WTC11 (cell line): ENCODE measurements around the gene CADM4. TPM values are rescaled to one million over a fixed set of nuclear protein-coding genes. Genes with fewer than 3 reads are reported as not detected.

Source experiments
- ATAC-seq: fragments of 200-7000 bp; cut with Tn5 transposase; 2 replicates; pipeline ENCODE4 v1.10.0; 2021; ENCODE audit warnings: mild to moderate bottlenecking, moderate library complexity
- CTCF ChIA-PET: fragments of 300-600 bp; sonication (Branson Sonifier 250); formaldehyde crosslinking; loops from one replicate; lab custom pipeline; 2021; ENCODE audit warnings: antibody characterized with exemption; lab: Charles Lee
- POLR2A ChIA-PET: fragments of 350-600 bp; sonication (Branson Sonifier 250); formaldehyde crosslinking; loops from one replicate; lab custom pipeline; 2021; ENCODE audit warnings: antibody characterized with exemption; lab: Charles Lee
- DNase-seq: peaks from one replicate; pipeline ENCODE4 v3.0.0; 2021; ENCODE audit warnings: low spot score
- H3K27ac Mint-ChIP-seq: 2 replicates; pipeline ENCODE4 v1.8.0; 2021; ENCODE audit warnings: mixed read lengths
- H3K27me3 Mint-ChIP-seq: 2 replicates; pipeline ENCODE4 v1.8.0; 2021; ENCODE audit warnings: low read depth, mild to moderate bottlenecking, moderate library complexity, mixed read lengths
- H3K36me3 Mint-ChIP-seq: 2 replicates; pipeline ENCODE4 v1.8.0; 2021; ENCODE audit warnings: mixed read lengths
- H3K4me1 Mint-ChIP-seq: 2 replicates; pipeline ENCODE4 v1.8.0; 2022; ENCODE audit warnings: mixed read lengths
- H3K4me3 Mint-ChIP-seq: 2 replicates; pipeline ENCODE4 v1.8.0; 2021; ENCODE audit warnings: mild to moderate bottlenecking, moderate library complexity, mixed read lengths
- H3K9me3 Mint-ChIP-seq: 2 replicates; pipeline ENCODE4 v1.8.0; 2021; ENCODE audit warnings: mixed read lengths
- ATF1 ChIP-seq: sonication (generic); formaldehyde crosslinking; IDR thresholded peaks from 2 replicates; pipeline ENCODE4 v1.8.1; 2023; ENCODE audit warnings: mild to moderate bottlenecking, moderate library complexity, missing genetic modification reagents
- CBFB ChIP-seq: sonication (generic); formaldehyde crosslinking; IDR thresholded peaks from 2 replicates; pipeline ENCODE4 v1.8.1; 2022; ENCODE audit warnings: mild to moderate bottlenecking, low read depth, missing genetic modification reagents
- E2F5 ChIP-seq: sonication (generic); formaldehyde crosslinking; IDR thresholded peaks from 2 replicates; pipeline ENCODE4 v1.8.1; 2022; ENCODE audit warnings: mild to moderate bottlenecking, moderate library complexity, missing genetic modification reagents
- ESRRA ChIP-seq: sonication (generic); formaldehyde crosslinking; IDR thresholded peaks from 2 replicates; pipeline ENCODE4 v1.8.1; 2022; ENCODE audit warnings: mild to moderate bottlenecking, missing genetic modification reagents, borderline replicate concordance
- FOXJ3 ChIP-seq: sonication (generic); formaldehyde crosslinking; IDR thresholded peaks from 2 replicates; pipeline ENCODE4 v1.9.0; 2021; ENCODE audit warnings: missing genetic modification reagents, mild to moderate bottlenecking, borderline replicate concordance
- NFE2L1 ChIP-seq: sonication (generic); formaldehyde crosslinking; IDR thresholded peaks from 2 replicates; pipeline ENCODE4 v1.8.1; 2023; ENCODE audit warnings: missing genetic modification reagents
- NFYB ChIP-seq: sonication (generic); formaldehyde crosslinking; conservative IDR thresholded peaks from 2 replicates; pipeline ENCODE4 v1.8.0; 2022; ENCODE audit warnings: low read depth, missing genetic modification reagents
- RELA ChIP-seq: sonication (generic); formaldehyde crosslinking; IDR thresholded peaks from 2 replicates; pipeline ENCODE4 v1.8.1; 2022; ENCODE audit warnings: missing genetic modification reagents, mild to moderate bottlenecking, borderline replicate concordance
- TEAD1 ChIP-seq: sonication (generic); formaldehyde crosslinking; IDR thresholded peaks from 2 replicates; pipeline ENCODE4 v1.8.0; 2022; ENCODE audit warnings: mild to moderate bottlenecking, missing genetic modification reagents
- TP53 ChIP-seq: sonication (generic); formaldehyde crosslinking; IDR thresholded peaks from 2 replicates; pipeline ENCODE4 v1.8.1; 2023; ENCODE audit warnings: mild to moderate bottlenecking, missing genetic modification reagents
- ZNF219 ChIP-seq: sonication (generic); formaldehyde crosslinking; IDR thresholded peaks from 2 replicates; pipeline ENCODE4 v1.8.0; 2023; ENCODE audit warnings: missing genetic modification reagents, mild to moderate bottlenecking, borderline replicate concordance
- total RNA-seq: library from RNA; stranded (reverse); gene quantifications from 3 replicates; pipeline ENCODE4 v1.2.3, GENCODE V29; 2021
- TF ChIP-seq, protein P1 (sequence below): fragments of 200-600 bp; IDR thresholded peaks from 2 replicates; pipeline ENCODE4 v1.8.0; 2022; ENCODE audit warnings: antibody characterized with exemption
- TF ChIP-seq, protein P2 (sequence below): fragments of 250-450 bp; sonication (Bioruptor Pico); IDR thresholded peaks from 2 replicates; pipeline ENCODE4 v1.9.0; 2021; ENCODE audit warnings: moderate library complexity, mild to moderate bottlenecking, inconsistent platforms, borderline replicate concordance
- TF ChIP-seq, protein P3 (sequence below): sonication (generic); formaldehyde crosslinking; IDR thresholded peaks from 2 replicates; pipeline ENCODE4 v1.8.1; 2023; ENCODE audit warnings: mild to moderate bottlenecking, moderate library complexity, missing genetic modification reagents
- TF ChIP-seq, protein P4 (sequence below): sonication (generic); formaldehyde crosslinking; IDR thresholded peaks from 2 replicates; pipeline ENCODE4 v1.8.0; 2022; ENCODE audit warnings: mild to moderate bottlenecking, missing genetic modification reagents
- TF ChIP-seq, protein P5 (sequence below): sonication (generic); formaldehyde crosslinking; IDR thresholded peaks from 2 replicates; pipeline ENCODE4 v1.8.1; 2022; ENCODE audit warnings: low read depth, missing genetic modification reagents, borderline replicate concordance
- TF ChIP-seq, protein P6 (sequence below): fragments of 250-450 bp; sonication (Bioruptor Pico); IDR thresholded peaks from 2 replicates; pipeline ENCODE4 v1.9.0; 2021; ENCODE audit warnings: mild to moderate bottlenecking

CADM4 gene
- total RNA-seq, 1 experiment from 2014 or later = 13.3 TPM

GRCh38 chr19:43648633-43649032 is 9.0 kb upstream of the CADM4 start:
- no peak for DNase-seq
- no peak overlapping the region for H3K4me3 Mint-ChIP-seq
- peaks cover 21% of the 10 kb centered on the region for H3K9me3 Mint-ChIP-seq
- CTCF ChIA-PET = interaction anchor here (1.0 kb wide), 1 partner anchor 10 kb away, joined by 3 read pairs; no protein-coding TSS in a partner anchor
- H3K4me1 Mint-ChIP-seq = peaks cover 2% of the 10 kb centered on the region; the same call in 1 of the 2 replicates
- no peak for ATAC-seq
- POLR2A ChIA-PET = no interaction called here
- no peak overlapping the region; the same call in 1 of the 2 replicates for H3K27ac Mint-ChIP-seq
- peaks cover 40% of the 10 kb centered on the region for H3K36me3 Mint-ChIP-seq
- peaks cover 21% of the 10 kb centered on the region for H3K27me3 Mint-ChIP-seq
- TF ChIP-seq, protein P1, sequence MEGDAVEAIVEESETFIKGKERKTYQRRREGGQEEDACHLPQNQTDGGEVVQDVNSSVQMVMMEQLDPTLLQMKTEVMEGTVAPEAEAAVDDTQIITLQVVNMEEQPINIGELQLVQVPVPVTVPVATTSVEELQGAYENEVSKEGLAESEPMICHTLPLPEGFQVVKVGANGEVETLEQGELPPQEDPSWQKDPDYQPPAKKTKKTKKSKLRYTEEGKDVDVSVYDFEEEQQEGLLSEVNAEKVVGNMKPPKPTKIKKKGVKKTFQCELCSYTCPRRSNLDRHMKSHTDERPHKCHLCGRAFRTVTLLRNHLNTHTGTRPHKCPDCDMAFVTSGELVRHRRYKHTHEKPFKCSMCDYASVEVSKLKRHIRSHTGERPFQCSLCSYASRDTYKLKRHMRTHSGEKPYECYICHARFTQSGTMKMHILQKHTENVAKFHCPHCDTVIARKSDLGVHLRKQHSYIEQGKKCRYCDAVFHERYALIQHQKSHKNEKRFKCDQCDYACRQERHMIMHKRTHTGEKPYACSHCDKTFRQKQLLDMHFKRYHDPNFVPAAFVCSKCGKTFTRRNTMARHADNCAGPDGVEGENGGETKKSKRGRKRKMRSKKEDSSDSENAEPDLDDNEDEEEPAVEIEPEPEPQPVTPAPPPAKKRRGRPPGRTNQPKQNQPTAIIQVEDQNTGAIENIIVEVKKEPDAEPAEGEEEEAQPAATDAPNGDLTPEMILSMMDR = no peak
- TF ChIP-seq ATF1 = no peak
- TF ChIP-seq, all 79 proteins: peak for 0

DNA sequence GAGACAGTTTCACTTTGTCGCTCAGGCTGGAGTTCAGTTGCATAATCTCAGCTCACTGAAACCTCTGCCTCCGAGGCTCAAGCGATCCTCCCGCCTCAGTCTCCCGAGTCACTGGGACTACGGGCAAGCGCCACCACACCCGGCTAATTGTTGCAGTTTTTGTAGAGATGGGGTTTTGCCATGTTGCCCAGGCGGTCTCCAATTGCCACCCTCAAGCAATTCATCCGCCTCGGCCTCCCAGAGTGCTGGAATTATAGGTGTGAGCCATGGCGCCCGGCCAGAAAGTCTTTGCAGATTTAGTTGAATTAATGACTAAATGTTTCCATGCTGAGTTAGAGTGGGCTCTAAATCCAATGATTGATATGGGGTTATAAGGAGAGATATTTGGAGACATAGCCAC is 4.5 kb upstream of the CADM4 start:
- H3K27ac Mint-ChIP-seq = no peak overlapping the region
- no peak for DNase-seq
- peaks cover 21% of the 10 kb centered on the region for H3K9me3 Mint-ChIP-seq
- no peak for ATAC-seq
- H3K27me3 Mint-ChIP-seq = peaks cover 57% of the 10 kb centered on the region
- H3K4me1 Mint-ChIP-seq = peaks cover 4% of the 10 kb centered on the region; the same call in 1 of the 2 replicates
- CTCF ChIA-PET = interaction anchor here (0.9 kb wide), 1 partner anchor 9 kb away, joined by 3 read pairs; no protein-coding TSS in a partner anchor
- peaks cover 27% of the 10 kb centered on the region for H3K36me3 Mint-ChIP-seq
- POLR2A ChIA-PET = no interaction called here
- no peak overlapping the region for H3K4me3 Mint-ChIP-seq
- TF ChIP-seq, protein P1 = no peak
- TF ChIP-seq FOXJ3 (CRISPR knock-in tag) = no peak
- TF ChIP-seq CBFB (CRISPR knock-in tag) = no peak
- no peak for TF ChIP-seq TEAD1 (CRISPR knock-in tag)
- no peak for TF ChIP-seq ATF1
- TF ChIP-seq, protein P2, sequence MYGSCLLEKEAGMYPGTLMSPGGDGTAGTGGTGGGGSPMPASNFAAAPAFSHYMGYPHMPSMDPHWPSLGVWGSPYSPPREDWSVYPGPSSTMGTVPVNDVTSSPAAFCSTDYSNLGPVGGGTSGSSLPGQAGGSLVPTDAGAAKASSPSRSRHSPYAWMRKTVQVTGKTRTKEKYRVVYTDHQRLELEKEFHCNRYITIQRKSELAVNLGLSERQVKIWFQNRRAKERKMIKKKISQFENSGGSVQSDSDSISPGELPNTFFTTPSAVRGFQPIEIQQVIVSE (CRISPR knock-in tag) = no peak
- TF ChIP-seq, protein P3, sequence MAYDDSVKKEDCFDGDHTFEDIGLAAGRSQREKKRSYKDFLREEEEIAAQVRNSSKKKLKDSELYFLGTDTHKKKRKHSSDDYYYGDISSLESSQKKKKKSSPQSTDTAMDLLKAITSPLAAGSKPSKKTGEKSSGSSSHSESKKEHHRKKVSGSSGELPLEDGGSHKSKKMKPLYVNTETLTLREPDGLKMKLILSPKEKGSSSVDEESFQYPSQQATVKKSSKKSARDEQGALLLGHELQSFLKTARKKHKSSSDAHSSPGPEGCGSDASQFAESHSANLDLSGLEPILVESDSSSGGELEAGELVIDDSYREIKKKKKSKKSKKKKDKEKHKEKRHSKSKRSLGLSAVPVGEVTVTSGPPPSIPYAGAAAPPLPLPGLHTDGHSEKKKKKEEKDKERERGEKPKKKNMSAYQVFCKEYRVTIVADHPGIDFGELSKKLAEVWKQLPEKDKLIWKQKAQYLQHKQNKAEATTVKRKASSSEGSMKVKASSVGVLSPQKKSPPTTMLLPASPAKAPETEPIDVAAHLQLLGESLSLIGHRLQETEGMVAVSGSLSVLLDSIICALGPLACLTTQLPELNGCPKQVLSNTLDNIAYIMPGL (CRISPR knock-in tag) = no peak
- no peak for TF ChIP-seq RELA (CRISPR knock-in tag)
- TF ChIP-seq, protein P4, sequence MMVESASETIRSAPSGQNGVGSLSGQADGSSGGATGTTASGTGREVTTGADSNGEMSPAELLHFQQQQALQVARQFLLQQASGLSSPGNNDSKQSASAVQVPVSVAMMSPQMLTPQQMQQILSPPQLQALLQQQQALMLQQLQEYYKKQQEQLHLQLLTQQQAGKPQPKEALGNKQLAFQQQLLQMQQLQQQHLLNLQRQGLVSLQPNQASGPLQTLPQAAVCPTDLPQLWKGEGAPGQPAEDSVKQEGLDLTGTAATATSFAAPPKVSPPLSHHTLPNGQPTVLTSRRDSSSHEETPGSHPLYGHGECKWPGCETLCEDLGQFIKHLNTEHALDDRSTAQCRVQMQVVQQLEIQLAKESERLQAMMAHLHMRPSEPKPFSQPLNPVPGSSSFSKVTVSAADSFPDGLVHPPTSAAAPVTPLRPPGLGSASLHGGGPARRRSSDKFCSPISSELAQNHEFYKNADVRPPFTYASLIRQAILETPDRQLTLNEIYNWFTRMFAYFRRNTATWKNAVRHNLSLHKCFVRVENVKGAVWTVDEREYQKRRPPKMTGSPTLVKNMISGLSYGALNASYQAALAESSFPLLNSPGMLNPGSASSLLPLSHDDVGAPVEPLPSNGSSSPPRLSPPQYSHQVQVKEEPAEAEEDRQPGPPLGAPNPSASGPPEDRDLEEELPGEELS = no peak
- no peak for TF ChIP-seq NFYB (CRISPR knock-in tag)
- no peak for TF ChIP-seq TP53 (CRISPR knock-in tag)
- TF ChIP-seq, protein P5, sequence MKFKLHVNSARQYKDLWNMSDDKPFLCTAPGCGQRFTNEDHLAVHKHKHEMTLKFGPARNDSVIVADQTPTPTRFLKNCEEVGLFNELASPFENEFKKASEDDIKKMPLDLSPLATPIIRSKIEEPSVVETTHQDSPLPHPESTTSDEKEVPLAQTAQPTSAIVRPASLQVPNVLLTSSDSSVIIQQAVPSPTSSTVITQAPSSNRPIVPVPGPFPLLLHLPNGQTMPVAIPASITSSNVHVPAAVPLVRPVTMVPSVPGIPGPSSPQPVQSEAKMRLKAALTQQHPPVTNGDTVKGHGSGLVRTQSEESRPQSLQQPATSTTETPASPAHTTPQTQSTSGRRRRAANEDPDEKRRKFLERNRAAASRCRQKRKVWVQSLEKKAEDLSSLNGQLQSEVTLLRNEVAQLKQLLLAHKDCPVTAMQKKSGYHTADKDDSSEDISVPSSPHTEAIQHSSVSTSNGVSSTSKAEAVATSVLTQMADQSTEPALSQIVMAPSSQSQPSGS (CRISPR knock-in tag) = no peak
- TF ChIP-seq, protein P6, sequence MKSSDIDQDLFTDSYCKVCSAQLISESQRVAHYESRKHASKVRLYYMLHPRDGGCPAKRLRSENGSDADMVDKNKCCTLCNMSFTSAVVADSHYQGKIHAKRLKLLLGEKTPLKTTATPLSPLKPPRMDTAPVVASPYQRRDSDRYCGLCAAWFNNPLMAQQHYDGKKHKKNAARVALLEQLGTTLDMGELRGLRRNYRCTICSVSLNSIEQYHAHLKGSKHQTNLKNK (CRISPR knock-in tag) = no peak
- TF ChIP-seq ZNF219 (CRISPR knock-in tag) = no peak
- TF ChIP-seq NFE2L1 (CRISPR knock-in tag) = no peak
- no peak for TF ChIP-seq E2F5 (CRISPR knock-in tag)
- TF ChIP-seq ESRRA (CRISPR knock-in tag) = no peak
